Esophagus muscularis mucosa (tissue), 3 donors: Measurements from ENCODE around the gene LMX1B.

Experiments used
- POLR2A ChIP-seq: fragments of 450-650 bp; IDR thresholded peaks from one replicate; pipeline ENCODE4 v1.6.1; 2017; ENCODE audit warnings: antibody characterized with exemption, moderate library complexity, mild to moderate bottlenecking, low read depth
- TF ChIP-seq, protein P1 (sequence below), 3 experiments: fragments of 200-600 bp in 2 of 3; fragments of 450-650 bp in 1 of 3; sonication (generic) in 2 of 3; IDR thresholded peaks; one replicate each; pipeline ENCODE4 v1.5.1; 2017 to 2019; ENCODE audit warnings: antibody characterized with exemption in 3 of 3, mild to moderate bottlenecking in 2 of 3, moderate library complexity in 1 of 3

DNA sequence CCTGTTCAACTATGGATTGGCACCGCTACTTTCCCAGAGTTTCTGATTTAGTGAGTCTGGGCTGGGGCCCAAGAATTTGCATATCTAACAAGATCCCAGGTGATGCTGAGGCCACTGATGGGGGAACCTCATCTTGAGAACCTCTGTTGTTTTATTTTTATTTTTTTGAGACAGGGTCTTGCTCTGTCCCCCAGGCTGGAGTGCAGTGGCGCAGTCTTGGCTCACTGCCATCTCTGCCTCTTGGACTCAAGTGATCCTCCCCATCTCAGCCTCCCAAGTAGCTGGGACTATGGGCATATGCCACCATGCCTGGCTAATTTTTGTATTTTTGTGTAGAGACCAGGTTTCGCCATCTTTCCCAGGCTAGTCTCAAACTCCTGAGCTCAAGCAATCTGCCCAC, 35.7 kb downstream of the LMX1B start:
- TF ChIP-seq, protein P1, sequence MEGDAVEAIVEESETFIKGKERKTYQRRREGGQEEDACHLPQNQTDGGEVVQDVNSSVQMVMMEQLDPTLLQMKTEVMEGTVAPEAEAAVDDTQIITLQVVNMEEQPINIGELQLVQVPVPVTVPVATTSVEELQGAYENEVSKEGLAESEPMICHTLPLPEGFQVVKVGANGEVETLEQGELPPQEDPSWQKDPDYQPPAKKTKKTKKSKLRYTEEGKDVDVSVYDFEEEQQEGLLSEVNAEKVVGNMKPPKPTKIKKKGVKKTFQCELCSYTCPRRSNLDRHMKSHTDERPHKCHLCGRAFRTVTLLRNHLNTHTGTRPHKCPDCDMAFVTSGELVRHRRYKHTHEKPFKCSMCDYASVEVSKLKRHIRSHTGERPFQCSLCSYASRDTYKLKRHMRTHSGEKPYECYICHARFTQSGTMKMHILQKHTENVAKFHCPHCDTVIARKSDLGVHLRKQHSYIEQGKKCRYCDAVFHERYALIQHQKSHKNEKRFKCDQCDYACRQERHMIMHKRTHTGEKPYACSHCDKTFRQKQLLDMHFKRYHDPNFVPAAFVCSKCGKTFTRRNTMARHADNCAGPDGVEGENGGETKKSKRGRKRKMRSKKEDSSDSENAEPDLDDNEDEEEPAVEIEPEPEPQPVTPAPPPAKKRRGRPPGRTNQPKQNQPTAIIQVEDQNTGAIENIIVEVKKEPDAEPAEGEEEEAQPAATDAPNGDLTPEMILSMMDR (IDR thresholded peaks at IDR 0.05), result no peak
- TF ChIP-seq POLR2A, result no peak
